GM12891 (cell line): ENCODE measurements around the gene CSGALNACT2.

Experiments used
- POLR2A ChIP-seq: IDR thresholded peaks from 2 replicates; pipeline ENCODE4 v1.6.1; 2011; ENCODE audit warnings: low read depth, low read length, control low read depth
- POLR2AphosphoS5 ChIP-seq: IDR thresholded peaks from 2 replicates; pipeline ENCODE4 v1.6.1; 2011; ENCODE audit warnings: low read depth, low read length, control low read depth
- TAF1 ChIP-seq: IDR thresholded peaks from 2 replicates; pipeline ENCODE4 v1.6.1; 2011; ENCODE audit warnings: low read depth, low read length, control low read depth

- no peak for TF ChIP-seq TAF1
- TF ChIP-seq POLR2A, result no peak
- no peak for TF ChIP-seq POLR2AphosphoS5
Observed at GRCh38 chr10:43190289-43190688, 52.0 kb downstream of the CSGALNACT2 start.
